Mesothelial cell of epicardium (in vitro differentiated cells): ENCODE data around the gene SLIT3. TPM values are rescaled to one million over a fixed set of nuclear protein-coding genes. Genes with fewer than 3 reads are reported as not detected.

Experiments
- DNase-seq, 2 experiments: peaks; one replicate each; pipeline ENCODE4 v3.0.0; 2021; ENCODE audit warnings: low spot score in 2 of 2; ENCODE audit not compliant: unreplicated experiment in 2 of 2
- H3K27ac Mint-ChIP-seq: 2 replicates; pipeline ENCODE4 v1.8.0; 2021; ENCODE audit warnings: mixed read lengths
- H3K27me3 Mint-ChIP-seq: 2 replicates; pipeline ENCODE4 v1.8.0; 2021; ENCODE audit warnings: low read depth, mixed read lengths
- H3K36me3 Mint-ChIP-seq: 2 replicates; pipeline ENCODE4 v1.8.0; 2021; ENCODE audit warnings: mixed read lengths
- H3K4me1 Mint-ChIP-seq: 2 replicates; pipeline ENCODE4 v1.8.0; 2021; ENCODE audit warnings: mixed read lengths
- H3K4me3 Mint-ChIP-seq: 2 replicates; pipeline ENCODE4 v1.8.0; 2021; ENCODE audit warnings: mild to moderate bottlenecking, moderate library complexity, mixed read lengths
- H3K9me3 Mint-ChIP-seq: 2 replicates; pipeline ENCODE4 v1.8.0; 2021; ENCODE audit warnings: mixed read lengths
- CTCF ChIP-seq: fragments of 200-600 bp; sonication (generic); IDR thresholded peaks from one replicate; pipeline ENCODE4 v1.5.0; 2021; ENCODE audit warnings: antibody characterized with exemption; ENCODE audit not compliant: unreplicated experiment
- total RNA-seq: library from RNA; stranded (reverse); gene quantifications from 3 replicates; pipeline ENCODE4 v1.2.1, GENCODE V29; 2021

The SLIT3 gene
- total RNA-seq, 1 donor from 2014 or later: 65.1 TPM

GRCh38 chr5:168947212-168947868 lies 353.6 kb downstream of the SLIT3 start:
- H3K27ac Mint-ChIP-seq: no peak overlapping the region
- H3K4me1 Mint-ChIP-seq: peaks cover 38% of the 10 kb centered on the region

GRCh38 chr5:168946363-168946762 lies 354.6 kb downstream of the SLIT3 start:
- H3K4me1 Mint-ChIP-seq: peaks cover 38% of the 10 kb centered on the region

More at GRCh38 chr5:168947212-168947868, 353.6 kb downstream of the SLIT3 start:
- no peaks in the 10 kb centered on the region for H3K27me3 Mint-ChIP-seq
- peak; percentile 40 to 65 for DNase-seq
- H3K36me3 Mint-ChIP-seq: no peaks in the 10 kb centered on the region
- peak; percentile 65 for TF ChIP-seq CTCF
- H3K4me3 Mint-ChIP-seq: no peak overlapping the region
- no peaks in the 10 kb centered on the region for H3K9me3 Mint-ChIP-seq

GRCh38 chr5:168944004-168944403 lies 356.9 kb downstream of the SLIT3 start:
- no peak overlapping the region for H3K4me3 Mint-ChIP-seq
- H3K9me3 Mint-ChIP-seq: no peaks in the 10 kb centered on the region
- no peaks in the 10 kb centered on the region for H3K27me3 Mint-ChIP-seq
- TF ChIP-seq CTCF: no peak
- H3K36me3 Mint-ChIP-seq: no peaks in the 10 kb centered on the region
- H3K27ac Mint-ChIP-seq: peak overlapping the region; percentile 8
- H3K4me1 Mint-ChIP-seq: peaks cover 49% of the 10 kb centered on the region
- DNase-seq: no peak

More at GRCh38 chr5:168946363-168946762, 354.6 kb downstream of the SLIT3 start:
- H3K4me3 Mint-ChIP-seq: no peak overlapping the region
- no peak for DNase-seq
- H3K36me3 Mint-ChIP-seq: no peaks in the 10 kb centered on the region
- no peaks in the 10 kb centered on the region for H3K27me3 Mint-ChIP-seq
- H3K9me3 Mint-ChIP-seq: no peaks in the 10 kb centered on the region
- no peak overlapping the region for H3K27ac Mint-ChIP-seq
- no peak for TF ChIP-seq CTCF

GRCh38 chr5:168943091-168943884 lies 357.7 kb downstream of the SLIT3 start:
- Mint-ChIP-seq H3K9me3 (no peaks in the 10 kb centered on the region), H3K36me3 (no peaks in the 10 kb centered on the region), H3K4me3 (no peak overlapping the region), H3K27me3 (no peaks in the 10 kb centered on the region), H3K4me1 (peaks cover 52% of the 10 kb centered on the region), H3K27ac (no peak overlapping the region)
- TF ChIP-seq CTCF: no peak
- no peak for DNase-seq

- no peak overlapping the region for H3K4me3 Mint-ChIP-seq
- no peak for DNase-seq
- no peak for TF ChIP-seq CTCF
- peaks cover under 1% of the 10 kb centered on the region for H3K27me3 Mint-ChIP-seq
- H3K27ac Mint-ChIP-seq: no peak overlapping the region
- no peaks in the 10 kb centered on the region for H3K9me3 Mint-ChIP-seq
- no peaks in the 10 kb centered on the region for H3K36me3 Mint-ChIP-seq
- H3K4me1 Mint-ChIP-seq: peaks cover 46% of the 10 kb centered on the region
These were observed 359.0 kb downstream of the SLIT3 start for GRCh38 chr5:168941901-168942300.
